ENCODE measurements around the gene RNF40.

The RNF40 gene

GRCh38 chr16:30728899-30729672 is 33.0 kb upstream of the RNF40 start:
- peaks cover 88% of the 10 kb centered on the region for H3K36me3 ChIP-seq (ENCODE audit: insufficient read depth, low read length)
- H3K27me3 ChIP-seq (ENCODE audit: insufficient read depth, low read length) = no peaks in the 10 kb centered on the region

GRCh38 chr16:30731411-30731810 is 30.7 kb upstream of the RNF40 start:
- no peaks in the 10 kb centered on the region for H3K9me3 ChIP-seq (ENCODE audit: low read length)
- H3K4me1 ChIP-seq (ENCODE audit: insufficient read depth, low read length) = no peaks in the 10 kb centered on the region
- H2AFZ ChIP-seq (ENCODE audit: low read depth, low read length) = no peak overlapping the region
- H3K27me3 ChIP-seq (ENCODE audit: insufficient read depth, low read length) = no peaks in the 10 kb centered on the region
- H3K36me3 ChIP-seq (ENCODE audit: insufficient read depth, low read length) = peaks cover 83% of the 10 kb centered on the region
- no peak overlapping the region for H3K4me3 ChIP-seq (ENCODE audit: low read length)

More at GRCh38 chr16:30728899-30729672, 33.0 kb upstream of the RNF40 start:
- H3K4me3 ChIP-seq (ENCODE audit: low read length) = no peak overlapping the region
- H3K9me3 ChIP-seq (ENCODE audit: low read length) = no peaks in the 10 kb centered on the region
- no peak overlapping the region for H2AFZ ChIP-seq (ENCODE audit: low read depth, low read length)
- no peaks in the 10 kb centered on the region for H3K4me1 ChIP-seq (ENCODE audit: insufficient read depth, low read length)

GRCh38 chr16:30736995-30737793 is 24.9 kb upstream of the RNF40 start:
- Histone ChIP-seq H3K4me3 (ENCODE audit: low read length) (no peak overlapping the region), H2AFZ (ENCODE audit: low read depth, low read length) (no peak overlapping the region), H3K36me3 (ENCODE audit: insufficient read depth, low read length) (peaks cover 80% of the 10 kb centered on the region), H3K27me3 (ENCODE audit: insufficient read depth, low read length) (no peaks in the 10 kb centered on the region), H3K9me3 (ENCODE audit: low read length) (no peaks in the 10 kb centered on the region), H3K4me1 (ENCODE audit: insufficient read depth, low read length) (no peaks in the 10 kb centered on the region)

GRCh38 chr16:30737794-30738648 is 24.1 kb upstream of the RNF40 start:
- Histone ChIP-seq H2AFZ (ENCODE audit: low read depth, low read length) (no peak overlapping the region), H3K9me3 (ENCODE audit: low read length) (no peaks in the 10 kb centered on the region), H3K4me1 (ENCODE audit: insufficient read depth, low read length) (no peaks in the 10 kb centered on the region), H3K27me3 (ENCODE audit: insufficient read depth, low read length) (no peaks in the 10 kb centered on the region), H3K4me3 (ENCODE audit: low read length) (no peak overlapping the region), H3K36me3 (ENCODE audit: insufficient read depth, low read length) (peaks cover 74% of the 10 kb centered on the region)

- peaks cover 71% of the 10 kb centered on the region for H3K36me3 ChIP-seq (ENCODE audit: insufficient read depth, low read length)
- no peaks in the 10 kb centered on the region for H3K27me3 ChIP-seq (ENCODE audit: insufficient read depth, low read length)
- no peaks in the 10 kb centered on the region for H3K9me3 ChIP-seq (ENCODE audit: low read length)
- no peak overlapping the region for H3K4me3 ChIP-seq (ENCODE audit: low read length)
- no peak overlapping the region for H2AFZ ChIP-seq (ENCODE audit: low read depth, low read length)
- no peaks in the 10 kb centered on the region for H3K4me1 ChIP-seq (ENCODE audit: insufficient read depth, low read length)
Observed at GRCh38 chr16:30738984-30739951, 22.9 kb upstream of the RNF40 start.

- Histone ChIP-seq H3K4me3 (ENCODE audit: low read length) (no peak overlapping the region), H2AFZ (ENCODE audit: low read depth, low read length) (no peak overlapping the region), H3K4me1 (ENCODE audit: insufficient read depth, low read length) (no peaks in the 10 kb centered on the region), H3K9me3 (ENCODE audit: low read length) (no peaks in the 10 kb centered on the region), H3K36me3 (ENCODE audit: insufficient read depth, low read length) (peaks cover 69% of the 10 kb centered on the region), H3K27me3 (ENCODE audit: insufficient read depth, low read length) (no peaks in the 10 kb centered on the region)
Observed at GRCh38 chr16:30740364-30741251, 21.5 kb upstream of the RNF40 start.

- Histone ChIP-seq H3K27me3 (ENCODE audit: insufficient read depth, low read length) (no peaks in the 10 kb centered on the region), H2AFZ (ENCODE audit: low read depth, low read length) (no peak overlapping the region), H3K4me1 (ENCODE audit: insufficient read depth, low read length) (no peaks in the 10 kb centered on the region), H3K9me3 (ENCODE audit: low read length) (no peaks in the 10 kb centered on the region), H3K36me3 (ENCODE audit: insufficient read depth, low read length) (peaks cover 61% of the 10 kb centered on the region), H3K4me3 (ENCODE audit: low read length) (no peak overlapping the region)
Observed at GRCh38 chr16:30741461-30741914, 20.6 kb upstream of the RNF40 start.

GRCh38 chr16:30743716-30744115 is 18.4 kb upstream of the RNF40 start:
- peaks cover 39% of the 10 kb centered on the region for H3K36me3 ChIP-seq (ENCODE audit: insufficient read depth, low read length)
- no peak overlapping the region for H3K4me3 ChIP-seq (ENCODE audit: low read length)
- no peaks in the 10 kb centered on the region for H3K27me3 ChIP-seq (ENCODE audit: insufficient read depth, low read length)
- H3K4me1 ChIP-seq (ENCODE audit: insufficient read depth, low read length) = no peaks in the 10 kb centered on the region
- H3K9me3 ChIP-seq (ENCODE audit: low read length) = no peaks in the 10 kb centered on the region
- H2AFZ ChIP-seq (ENCODE audit: low read depth, low read length) = no peak overlapping the region

GRCh38 chr16:30744183-30744582 is 17.9 kb upstream of the RNF40 start:
- no peak overlapping the region for H2AFZ ChIP-seq (ENCODE audit: low read depth, low read length)
- no peak overlapping the region for H3K4me3 ChIP-seq (ENCODE audit: low read length)
- H3K27me3 ChIP-seq (ENCODE audit: insufficient read depth, low read length) = no peaks in the 10 kb centered on the region
- H3K4me1 ChIP-seq (ENCODE audit: insufficient read depth, low read length) = no peaks in the 10 kb centered on the region
- no peaks in the 10 kb centered on the region for H3K9me3 ChIP-seq (ENCODE audit: low read length)
- H3K36me3 ChIP-seq (ENCODE audit: insufficient read depth, low read length) = peaks cover 34% of the 10 kb centered on the region

GRCh38 chr16:30745082-30745481 is 17.0 kb upstream of the RNF40 start:
- H3K4me1 ChIP-seq (ENCODE audit: insufficient read depth, low read length) = no peaks in the 10 kb centered on the region
- no peaks in the 10 kb centered on the region for H3K9me3 ChIP-seq (ENCODE audit: low read length)
- H3K27me3 ChIP-seq (ENCODE audit: insufficient read depth, low read length) = no peaks in the 10 kb centered on the region
- no peak overlapping the region for H2AFZ ChIP-seq (ENCODE audit: low read depth, low read length)
- no peak overlapping the region for H3K4me3 ChIP-seq (ENCODE audit: low read length)
- H3K36me3 ChIP-seq (ENCODE audit: insufficient read depth, low read length) = peaks cover 27% of the 10 kb centered on the region

GRCh38 chr16:30746638-30747175 is 15.4 kb upstream of the RNF40 start:
- Histone ChIP-seq H3K36me3 (ENCODE audit: insufficient read depth, low read length) (peaks cover 26% of the 10 kb centered on the region), H3K4me1 (ENCODE audit: insufficient read depth, low read length) (no peaks in the 10 kb centered on the region), H3K9me3 (ENCODE audit: low read length) (no peaks in the 10 kb centered on the region), H2AFZ (ENCODE audit: low read depth, low read length) (no peak overlapping the region), H3K27me3 (ENCODE audit: insufficient read depth, low read length) (no peaks in the 10 kb centered on the region), H3K4me3 (ENCODE audit: low read length) (no peak overlapping the region)
